ENCODE data around the gene LACRT. TPM values are rescaled to one million over a fixed set of nuclear protein-coding genes. Genes with fewer than 3 reads are reported as not detected.

LACRT gene
- total and polyA plus RNA-seq, 9 donors: not detected

DNA sequence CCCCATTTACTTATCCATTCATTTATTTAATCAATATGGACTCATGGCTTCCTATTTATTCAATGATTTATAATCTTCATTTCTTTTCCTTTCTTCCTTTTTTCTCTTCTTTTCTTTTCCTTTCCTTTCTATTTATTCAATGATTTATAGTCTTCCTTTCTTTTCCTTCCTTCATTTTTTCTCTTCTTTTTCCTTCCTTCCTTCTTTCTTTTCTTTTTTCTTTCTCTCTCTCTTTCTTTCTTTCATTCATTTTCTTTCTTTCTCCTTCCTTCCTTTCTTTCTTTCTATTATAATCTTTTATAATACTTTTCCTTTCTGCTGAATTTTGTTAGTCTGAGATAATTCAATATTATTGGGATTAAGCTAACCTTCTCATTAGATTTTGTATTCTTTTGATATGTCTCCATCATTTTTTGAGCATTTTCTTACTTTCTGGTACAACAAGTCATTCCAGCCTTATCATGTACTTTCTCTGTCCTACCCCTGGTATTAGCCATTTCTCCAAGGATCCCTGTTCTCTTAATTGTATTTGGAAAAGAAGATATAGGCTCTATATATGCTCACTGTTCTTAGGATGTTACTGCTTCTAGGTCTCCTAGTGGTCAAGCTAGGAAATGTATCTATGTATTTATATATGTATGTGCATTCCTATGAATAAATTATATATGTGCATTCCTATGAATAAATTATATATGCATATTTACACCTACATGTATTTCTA, 12.1 kb downstream of the LACRT start:
- no peak overlapping the region for H3K27ac ChIP-seq (ENCODE audit: low read length)
- peaks cover 3% of the 10 kb centered on the region for H3K9me3 ChIP-seq (replicated peaks; ENCODE audit: control insufficient read depth, low read depth, low read length)
- H3K4me1 ChIP-seq (ENCODE audit: control insufficient read depth, insufficient read depth, low read length): no peaks in the 10 kb centered on the region
- no peaks in the 10 kb centered on the region for H3K36me3 ChIP-seq (ENCODE audit: control insufficient read depth, insufficient read depth, low read length)
- no peak overlapping the region for H3K4me3 ChIP-seq (ENCODE audit: low read length)
- DNase-seq: no peak
- peaks cover 3% of the 10 kb centered on the region for H3K27me3 ChIP-seq (ENCODE audit: control insufficient read depth, insufficient read depth, low read length)

GRCh38 chr12:54616933-54617680, 17.6 kb downstream of the LACRT start:
- Histone ChIP-seq H3K9me3 (replicated peaks; ENCODE audit: control insufficient read depth, low read depth, low read length) (no peaks in the 10 kb centered on the region), H3K4me3 (ENCODE audit: low read length) (no peak overlapping the region), H3K27me3 (ENCODE audit: control insufficient read depth, insufficient read depth, low read length) (peaks cover 5% of the 10 kb centered on the region), H3K36me3 (ENCODE audit: control insufficient read depth, insufficient read depth, low read length) (no peaks in the 10 kb centered on the region), H3K27ac (ENCODE audit: low read length) (no peak overlapping the region), H3K4me1 (ENCODE audit: control insufficient read depth, insufficient read depth, low read length) (no peaks in the 10 kb centered on the region)
- 92% methylated on average over 4 of the region's 6 CpGs for WGBS (ENCODE audit: insufficient coverage)
- DNase-seq: no peak

GRCh38 chr12:54612225-54612750, 22.4 kb downstream of the LACRT start:
- H3K4me3 ChIP-seq (ENCODE audit: low read length): no peak overlapping the region
- no peaks in the 10 kb centered on the region for H3K4me1 ChIP-seq (ENCODE audit: control insufficient read depth, insufficient read depth, low read length)
- no peaks in the 10 kb centered on the region for H3K9me3 ChIP-seq (replicated peaks; ENCODE audit: control insufficient read depth, low read depth, low read length)
- no peaks in the 10 kb centered on the region for H3K36me3 ChIP-seq (ENCODE audit: control insufficient read depth, insufficient read depth, low read length)
- H3K27ac ChIP-seq (ENCODE audit: low read length): no peak overlapping the region
- WGBS (ENCODE audit: insufficient coverage): 0% methylated on average over 1 of the region's 1 CpG
- DNase-seq: no peak
- peaks cover 8% of the 10 kb centered on the region for H3K27me3 ChIP-seq (ENCODE audit: control insufficient read depth, insufficient read depth, low read length)

GRCh38 chr12:54611715-54612149, 23.0 kb downstream of the LACRT start:
- no peaks in the 10 kb centered on the region for H3K4me1 ChIP-seq (ENCODE audit: control insufficient read depth, insufficient read depth, low read length)
- peaks cover 8% of the 10 kb centered on the region for H3K27me3 ChIP-seq (ENCODE audit: control insufficient read depth, insufficient read depth, low read length)
- H3K9me3 ChIP-seq (replicated peaks; ENCODE audit: control insufficient read depth, low read depth, low read length): no peaks in the 10 kb centered on the region
- H3K4me3 ChIP-seq (ENCODE audit: low read length): no peak overlapping the region
- no peak for DNase-seq
- 83% methylated on average over 1 of the region's 3 CpGs for WGBS (ENCODE audit: insufficient coverage)
- H3K27ac ChIP-seq (ENCODE audit: low read length): no peak overlapping the region
- no peaks in the 10 kb centered on the region for H3K36me3 ChIP-seq (ENCODE audit: control insufficient read depth, insufficient read depth, low read length)

DNA sequence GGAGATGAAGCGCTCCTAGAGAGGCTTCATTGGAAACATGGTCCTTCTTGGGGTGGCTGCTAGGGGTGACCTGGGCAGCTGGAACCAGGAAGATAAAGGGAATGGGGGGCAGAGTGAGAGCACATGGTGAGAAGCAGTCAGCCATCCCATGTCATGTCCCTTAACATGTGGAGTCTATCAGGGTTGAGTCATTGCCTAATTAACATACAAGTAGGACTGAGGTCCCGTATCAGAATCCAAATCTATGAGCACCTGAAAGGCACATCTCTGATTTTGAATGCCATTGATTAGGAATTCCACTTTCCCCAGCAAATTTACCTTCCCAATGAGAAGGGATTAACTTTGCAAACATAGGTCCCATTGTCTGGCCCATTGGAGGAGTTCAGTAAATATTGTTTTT, 25.9 kb downstream of the LACRT start:
- no peaks in the 10 kb centered on the region for H3K36me3 ChIP-seq (ENCODE audit: control insufficient read depth, insufficient read depth, low read length)
- no peak for DNase-seq
- no peaks in the 10 kb centered on the region for H3K4me1 ChIP-seq (ENCODE audit: control insufficient read depth, insufficient read depth, low read length)
- no peak overlapping the region for H3K4me3 ChIP-seq (ENCODE audit: low read length)
- H3K27ac ChIP-seq (ENCODE audit: low read length): no peak overlapping the region
- H3K9me3 ChIP-seq (replicated peaks; ENCODE audit: control insufficient read depth, low read depth, low read length): no peaks in the 10 kb centered on the region
- H3K27me3 ChIP-seq (ENCODE audit: control insufficient read depth, insufficient read depth, low read length): peaks cover 3% of the 10 kb centered on the region
- 86% methylated on average over 1 of the region's 2 CpGs for WGBS (ENCODE audit: insufficient coverage)

- DNase-seq: no peak
- Histone ChIP-seq H3K9me3 (replicated peaks; ENCODE audit: control insufficient read depth, low read depth, low read length) (no peaks in the 10 kb centered on the region), H3K36me3 (ENCODE audit: control insufficient read depth, insufficient read depth, low read length) (no peaks in the 10 kb centered on the region), H3K27me3 (ENCODE audit: control insufficient read depth, insufficient read depth, low read length) (peaks cover 3% of the 10 kb centered on the region), H3K4me3 (ENCODE audit: low read length) (no peak overlapping the region), H3K27ac (ENCODE audit: low read length) (no peak overlapping the region), H3K4me1 (ENCODE audit: control insufficient read depth, insufficient read depth, low read length) (no peaks in the 10 kb centered on the region)
- WGBS (ENCODE audit: insufficient coverage): 51% methylated on average over 2 of the region's 6 CpGs
Measured at GRCh38 chr12:54608156-54608555, 26.5 kb downstream of the LACRT start.

DNA sequence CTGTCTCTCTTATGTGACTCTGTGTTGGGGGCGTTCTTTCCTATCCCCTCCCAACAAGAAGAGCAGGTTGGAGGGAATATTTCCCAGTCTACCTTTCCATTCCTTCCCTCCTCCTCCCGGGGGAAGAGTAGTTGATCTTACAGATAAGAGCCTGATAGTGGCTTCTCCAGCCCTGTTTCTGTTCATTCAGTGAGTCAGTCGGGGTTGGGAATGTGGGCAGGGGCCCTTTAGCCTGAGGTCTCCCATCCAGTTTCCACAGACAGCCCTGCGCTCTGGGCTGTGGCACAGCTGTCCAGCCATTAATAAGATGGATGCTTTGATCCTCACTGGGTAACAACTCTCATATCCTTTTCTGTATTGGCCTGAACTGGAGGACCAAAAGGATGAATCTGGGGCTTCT, 28.1 kb downstream of the LACRT start:
- Histone ChIP-seq H3K27ac (ENCODE audit: low read length) (no peak overlapping the region), H3K9me3 (replicated peaks; ENCODE audit: control insufficient read depth, low read depth, low read length) (no peaks in the 10 kb centered on the region), H3K36me3 (ENCODE audit: control insufficient read depth, insufficient read depth, low read length) (no peaks in the 10 kb centered on the region), H3K27me3 (ENCODE audit: control insufficient read depth, insufficient read depth, low read length) (peaks cover 3% of the 10 kb centered on the region), H3K4me1 (ENCODE audit: control insufficient read depth, insufficient read depth, low read length) (no peaks in the 10 kb centered on the region), H3K4me3 (ENCODE audit: low read length) (no peak overlapping the region)
- no peak for DNase-seq
- WGBS (ENCODE audit: insufficient coverage): 40% methylated on average over 1 of the region's 4 CpGs

- H3K4me3 ChIP-seq (ENCODE audit: low read length): no peak overlapping the region
- no peaks in the 10 kb centered on the region for H3K9me3 ChIP-seq (replicated peaks; ENCODE audit: control insufficient read depth, low read depth, low read length)
- 86% methylated on average over 1 of the region's 6 CpGs for WGBS (ENCODE audit: insufficient coverage)
- H3K4me1 ChIP-seq (ENCODE audit: control insufficient read depth, insufficient read depth, low read length): no peaks in the 10 kb centered on the region
- no peaks in the 10 kb centered on the region for H3K36me3 ChIP-seq (ENCODE audit: control insufficient read depth, insufficient read depth, low read length)
- DNase-seq: no peak
- H3K27me3 ChIP-seq (ENCODE audit: control insufficient read depth, insufficient read depth, low read length): peaks cover 3% of the 10 kb centered on the region
- H3K27ac ChIP-seq (ENCODE audit: low read length): no peak overlapping the region
Measured at GRCh38 chr12:54605138-54605970, 29.3 kb downstream of the LACRT start.

GRCh38 chr12:54604436-54604835, 30.3 kb downstream of the LACRT start:
- 67% methylated on average over 1 of the region's 4 CpGs for WGBS (ENCODE audit: insufficient coverage)
- Histone ChIP-seq H3K27ac (ENCODE audit: low read length) (no peak overlapping the region), H3K36me3 (ENCODE audit: control insufficient read depth, insufficient read depth, low read length) (no peaks in the 10 kb centered on the region), H3K9me3 (replicated peaks; ENCODE audit: control insufficient read depth, low read depth, low read length) (no peaks in the 10 kb centered on the region), H3K4me1 (ENCODE audit: control insufficient read depth, insufficient read depth, low read length) (no peaks in the 10 kb centered on the region), H3K4me3 (ENCODE audit: low read length) (no peak overlapping the region), H3K27me3 (ENCODE audit: control insufficient read depth, insufficient read depth, low read length) (no peaks in the 10 kb centered on the region)
- DNase-seq: no peak

DNA sequence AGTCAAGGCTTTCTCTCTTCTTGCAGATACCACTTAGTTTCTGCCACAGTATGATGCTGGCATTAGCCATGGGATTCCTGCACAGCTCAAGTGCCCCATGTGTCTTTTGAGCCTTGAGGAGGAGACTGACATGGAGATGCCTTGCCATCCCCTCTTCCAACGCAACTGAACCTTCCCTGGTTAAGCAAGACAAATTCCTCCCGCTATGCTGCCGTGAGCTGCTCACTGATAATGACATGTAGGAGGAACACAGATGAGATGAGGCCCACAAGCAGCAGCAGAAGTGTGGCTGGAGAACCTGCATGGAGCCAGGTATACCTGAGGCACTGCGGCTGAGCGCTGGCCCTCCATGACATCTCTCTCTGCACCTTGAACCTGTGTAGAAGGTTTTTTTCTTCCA, 30.8 kb downstream of the LACRT start:
- DNase-seq: no peak
- Histone ChIP-seq H3K27ac (ENCODE audit: low read length) (no peak overlapping the region), H3K4me3 (ENCODE audit: low read length) (no peak overlapping the region), H3K27me3 (ENCODE audit: control insufficient read depth, insufficient read depth, low read length) (no peaks in the 10 kb centered on the region), H3K4me1 (ENCODE audit: control insufficient read depth, insufficient read depth, low read length) (no peaks in the 10 kb centered on the region), H3K36me3 (ENCODE audit: control insufficient read depth, insufficient read depth, low read length) (no peaks in the 10 kb centered on the region), H3K9me3 (replicated peaks; ENCODE audit: control insufficient read depth, low read depth, low read length) (no peaks in the 10 kb centered on the region)
- 88% methylated on average over 2 of the region's 5 CpGs for WGBS (ENCODE audit: insufficient coverage)

Data from muscle of leg (tissue), 11 donors.